Measurements from ENCODE around the gene SUGCT.

DNA sequence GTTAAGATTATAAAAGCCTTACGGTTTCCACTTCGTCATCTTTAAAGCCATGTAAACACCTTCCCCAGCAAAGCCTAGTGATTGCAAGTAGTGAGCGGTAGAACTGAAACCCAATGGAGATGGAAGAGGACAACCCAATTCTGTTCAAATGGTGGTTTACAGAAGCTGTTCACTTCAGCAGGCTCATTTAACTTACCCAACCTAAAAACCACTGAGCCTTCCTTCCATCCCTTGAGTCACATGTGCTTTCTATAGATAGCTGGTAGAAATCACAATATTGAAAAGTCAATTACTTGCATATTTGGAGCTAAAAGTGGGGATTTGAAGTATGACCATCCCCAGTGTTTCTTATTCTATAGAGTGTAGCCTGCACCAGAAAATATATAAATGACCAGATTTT, 667.7 kb downstream of the SUGCT start:
- TF ChIP-seq POLR2AphosphoS5 (IDR thresholded peaks at IDR 0.05; ENCODE audit: borderline replicate concordance, low read depth, low read length) (no peak), EZH2 (IDR thresholded peaks at IDR 0.05) (no peak), FOXP2 (optimal IDR thresholded peaks at IDR 0.05; ENCODE audit: control extremely low read depth, extremely low read length, insufficient read depth) (no peak)

Data from SK-N-MC (cell line).